Glutamatergic neuron (in vitro differentiated cells): ENCODE measurements around the gene SAMD9. TPM values are rescaled to one million over a fixed set of nuclear protein-coding genes. Genes with fewer than 3 reads are reported as not detected.
"Not testable (repeated sequence)": the region's sequence is repeated elsewhere in the genome, so short reads cannot be mapped to it uniquely, and the experiment has no call there.

Experiments used
- DNase-seq: peaks from one replicate; pipeline ENCODE4 v3.0.0; 2022
- H3K27ac Mint-ChIP-seq: one replicate; pipeline ENCODE4 v1.8.0; 2020; ENCODE audit warnings: mild to moderate bottlenecking, mixed read lengths, inconsistent platforms; ENCODE audit not compliant: unreplicated experiment
- H3K27me3 Mint-ChIP-seq: one replicate; pipeline ENCODE4 v1.8.0; 2020; ENCODE audit warnings: mild to moderate bottlenecking, moderate library complexity, mixed read lengths, inconsistent platforms; ENCODE audit not compliant: unreplicated experiment
- H3K36me3 Mint-ChIP-seq: one replicate; pipeline ENCODE4 v1.8.0; 2020; ENCODE audit warnings: mild to moderate bottlenecking, mixed read lengths, inconsistent platforms; ENCODE audit not compliant: unreplicated experiment
- H3K4me1 Mint-ChIP-seq: one replicate; pipeline ENCODE4 v1.8.0; 2020; ENCODE audit warnings: mild to moderate bottlenecking, low read depth, mixed read lengths, inconsistent platforms; ENCODE audit not compliant: unreplicated experiment
- H3K4me3 Mint-ChIP-seq: one replicate; pipeline ENCODE4 v1.8.0; 2020; ENCODE audit warnings: mild to moderate bottlenecking, mixed read lengths, inconsistent platforms; ENCODE audit not compliant: unreplicated experiment
- H3K9me3 Mint-ChIP-seq: one replicate; pipeline ENCODE4 v1.8.0; 2020; ENCODE audit warnings: mild to moderate bottlenecking, moderate library complexity, mixed read lengths, inconsistent platforms; ENCODE audit not compliant: unreplicated experiment
- CTCF ChIP-seq: fragments of 200-600 bp; sonication (generic); IDR thresholded peaks from one replicate; pipeline ENCODE4 v1.5.0; 2021; ENCODE audit not compliant: partially characterized antibody, unreplicated experiment
- total RNA-seq: library from RNA; stranded (reverse); fragmentation: NEBNext Ultra II Directional; extraction: Animal tissue kit (Norgen Biotek cat#: 25700); gene quantifications from one replicate; pipeline ENCODE4 v1.2.1, GENCODE V29; 2021; ENCODE audit not compliant: unreplicated experiment

SAMD9 gene
- total RNA-seq, 1 donor from 2014 or later: not detected

- Mint-ChIP-seq H3K27me3 (no peaks in the 10 kb centered on the region), H3K27ac (no peak overlapping the region), H3K4me3 (no peak overlapping the region), H3K4me1 (no peaks in the 10 kb centered on the region), H3K9me3 (no peaks in the 10 kb centered on the region), H3K36me3 (no peaks in the 10 kb centered on the region)
- no peak for TF ChIP-seq CTCF
- no peak for DNase-seq
These were observed 22.9 kb upstream of the SAMD9 start for GRCh38 chr7:93140582-93141191.

GRCh38 chr7:93138576-93138975, 20.8 kb upstream of the SAMD9 start:
- no peaks in the 10 kb centered on the region for H3K4me1 Mint-ChIP-seq
- H3K27ac Mint-ChIP-seq: no peak overlapping the region
- H3K9me3 Mint-ChIP-seq: no peaks in the 10 kb centered on the region
- no peak for TF ChIP-seq CTCF
- H3K27me3 Mint-ChIP-seq: no peaks in the 10 kb centered on the region
- H3K4me3 Mint-ChIP-seq: no peak overlapping the region
- H3K36me3 Mint-ChIP-seq: no peaks in the 10 kb centered on the region
- DNase-seq: no peak

- no peak for TF ChIP-seq CTCF
- no peaks in the 10 kb centered on the region for H3K9me3 Mint-ChIP-seq
- no peak for DNase-seq
- no peaks in the 10 kb centered on the region for H3K36me3 Mint-ChIP-seq
- no peaks in the 10 kb centered on the region for H3K4me1 Mint-ChIP-seq
- no peak overlapping the region for H3K27ac Mint-ChIP-seq
- no peak overlapping the region for H3K4me3 Mint-ChIP-seq
- no peaks in the 10 kb centered on the region for H3K27me3 Mint-ChIP-seq
These were observed 15.2 kb upstream of the SAMD9 start for GRCh38 chr7:93133005-93133404.

- H3K27me3 Mint-ChIP-seq: no peaks in the 10 kb centered on the region
- no peak overlapping the region for H3K4me3 Mint-ChIP-seq
- no peak overlapping the region for H3K27ac Mint-ChIP-seq
- no peaks in the 10 kb centered on the region for H3K4me1 Mint-ChIP-seq
- no peaks in the 10 kb centered on the region for H3K36me3 Mint-ChIP-seq
- no peaks in the 10 kb centered on the region for H3K9me3 Mint-ChIP-seq
- TF ChIP-seq CTCF: no peak
- DNase-seq: no peak
These were observed 14.4 kb upstream of the SAMD9 start for GRCh38 chr7:93132216-93132615.

GRCh38 chr7:93126954-93127353, 9.2 kb upstream of the SAMD9 start:
- not testable (repeated sequence) for DNase-seq, H3K4me1 Mint-ChIP-seq, H3K9me3 Mint-ChIP-seq, H3K4me3 Mint-ChIP-seq, H3K27me3 Mint-ChIP-seq, H3K36me3 Mint-ChIP-seq, H3K27ac Mint-ChIP-seq

GRCh38 chr7:93123532-93123931, 5.8 kb upstream of the SAMD9 start:
- not testable (repeated sequence) for H3K9me3 Mint-ChIP-seq, H3K27me3 Mint-ChIP-seq, H3K36me3 Mint-ChIP-seq, DNase-seq, H3K4me3 Mint-ChIP-seq, H3K27ac Mint-ChIP-seq, H3K4me1 Mint-ChIP-seq
